SK-N-SH treated with all-trans-retinoic acid at 6 μM for 48 hours (cell line): Measurements from ENCODE around the gene TEX55.

ENCODE experiments used
- ARNTL ChIP-seq: fragments of 450-650 bp; formaldehyde crosslinking; IDR thresholded peaks from 2 replicates; pipeline ENCODE4 v1.5.0; 2020; ENCODE audit warnings: low read depth, mild to moderate bottlenecking, moderate library complexity, borderline replicate concordance
- BACH2 ChIP-seq: fragments of 250-450 bp; sonication (Bioruptor Pico); IDR thresholded peaks from 2 replicates; pipeline ENCODE4 v1.9.0; 2021; ENCODE audit warnings: mild to moderate bottlenecking, borderline replicate concordance
- CSDC2 ChIP-seq: fragments of 250-450 bp; sonication (Bioruptor Pico); IDR thresholded peaks from 2 replicates; pipeline ENCODE4 v1.5.0; 2020; ENCODE audit warnings: mild to moderate bottlenecking, moderate library complexity
- PPARA ChIP-seq: fragments of 250-450 bp; sonication (Bioruptor Pico); IDR thresholded peaks from 2 replicates; pipeline ENCODE4 v1.5.0; 2020; ENCODE audit warnings: mild to moderate bottlenecking, borderline replicate concordance
- RARB ChIP-seq: fragments of 250-450 bp; sonication (Bioruptor Pico); IDR thresholded peaks from 2 replicates; pipeline ENCODE4 v1.8.0; 2021; ENCODE audit warnings: mild to moderate bottlenecking, moderate library complexity
- SNAI2 ChIP-seq: fragments of 250-450 bp; sonication (Bioruptor Pico); IDR thresholded peaks from 2 replicates; pipeline ENCODE4 v1.5.0; 2020; ENCODE audit warnings: mild to moderate bottlenecking, moderate library complexity
- TOX ChIP-seq: fragments of 250-450 bp; sonication (Bioruptor Pico); IDR thresholded peaks from 2 replicates; pipeline ENCODE4 v1.8.0; 2021; ENCODE audit warnings: mild to moderate bottlenecking, moderate library complexity, borderline replicate concordance
- ZFP3 ChIP-seq: fragments of 250-450 bp; sonication (Bioruptor Pico); IDR thresholded peaks from 2 replicates; pipeline ENCODE4 v1.5.0; 2020; ENCODE audit warnings: mild to moderate bottlenecking, moderate library complexity
- ZNF70 ChIP-seq: fragments of 450-650 bp; formaldehyde crosslinking; IDR thresholded peaks from 2 replicates; pipeline ENCODE4 v1.5.0; 2020; ENCODE audit warnings: mild to moderate bottlenecking, moderate library complexity
- ZNF8 ChIP-seq: fragments of 450-650 bp; formaldehyde crosslinking; IDR thresholded peaks from 2 replicates; pipeline ENCODE4 v1.5.0; 2020; ENCODE audit warnings: mild to moderate bottlenecking, moderate library complexity
- TF ChIP-seq, protein P1 (sequence below): fragments of 250-450 bp; sonication (Bioruptor Pico); IDR thresholded peaks from 2 replicates; pipeline ENCODE4 v1.8.0; 2020; ENCODE audit warnings: mild to moderate bottlenecking, moderate library complexity, borderline replicate concordance
- TF ChIP-seq, protein P2 (sequence below): fragments of 250-450 bp; sonication (Bioruptor Pico); IDR thresholded peaks from 2 replicates; pipeline ENCODE4 v1.5.1; 2021; ENCODE audit warnings: mild to moderate bottlenecking, moderate library complexity
- TF ChIP-seq, protein P3 (sequence below): fragments of 250-450 bp; sonication (Bioruptor Pico); IDR thresholded peaks from 2 replicates; pipeline ENCODE4 v1.8.0; 2021; ENCODE audit warnings: low read depth, mild to moderate bottlenecking, moderate library complexity, borderline replicate concordance
- TF ChIP-seq, protein P4 (sequence below): fragments of 250-450 bp; sonication (Bioruptor Pico); IDR thresholded peaks from 2 replicates; pipeline ENCODE4 v1.5.0; 2020; ENCODE audit warnings: mild to moderate bottlenecking, moderate library complexity

DNA sequence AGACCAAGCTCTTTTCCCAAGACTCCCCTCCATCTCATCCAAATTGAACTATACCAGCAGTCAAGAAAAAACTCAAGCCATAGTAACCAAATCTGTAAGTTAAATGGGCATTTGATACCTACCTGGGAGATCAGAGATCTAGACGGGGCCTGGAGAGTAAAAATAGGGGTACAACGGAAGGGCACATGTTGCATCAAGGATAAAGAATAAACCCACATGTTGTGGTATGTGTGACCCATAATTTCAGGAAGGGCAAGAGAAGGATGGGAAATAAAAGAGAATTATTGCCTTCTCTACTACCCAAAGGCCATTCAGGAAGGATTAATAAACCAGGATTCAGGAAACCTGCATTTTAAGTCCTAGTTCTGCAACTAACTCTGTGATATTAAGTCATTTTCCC lies 1.5 kb downstream of the TEX55 start:
- TF ChIP-seq CSDC2 (CRISPR knock-in tag) (no peak), TOX (CRISPR knock-in tag) (no peak), RARB (CRISPR knock-in tag) (no peak), ZNF70 (CRISPR knock-in tag) (no peak), ZFP3 (CRISPR knock-in tag) (no peak), PPARA (CRISPR knock-in tag) (no peak), SNAI2 (no peak), ARNTL (CRISPR knock-in tag) (no peak), ZNF8 (no peak), BACH2 (CRISPR knock-in tag) (no peak)
- TF ChIP-seq, protein P1, sequence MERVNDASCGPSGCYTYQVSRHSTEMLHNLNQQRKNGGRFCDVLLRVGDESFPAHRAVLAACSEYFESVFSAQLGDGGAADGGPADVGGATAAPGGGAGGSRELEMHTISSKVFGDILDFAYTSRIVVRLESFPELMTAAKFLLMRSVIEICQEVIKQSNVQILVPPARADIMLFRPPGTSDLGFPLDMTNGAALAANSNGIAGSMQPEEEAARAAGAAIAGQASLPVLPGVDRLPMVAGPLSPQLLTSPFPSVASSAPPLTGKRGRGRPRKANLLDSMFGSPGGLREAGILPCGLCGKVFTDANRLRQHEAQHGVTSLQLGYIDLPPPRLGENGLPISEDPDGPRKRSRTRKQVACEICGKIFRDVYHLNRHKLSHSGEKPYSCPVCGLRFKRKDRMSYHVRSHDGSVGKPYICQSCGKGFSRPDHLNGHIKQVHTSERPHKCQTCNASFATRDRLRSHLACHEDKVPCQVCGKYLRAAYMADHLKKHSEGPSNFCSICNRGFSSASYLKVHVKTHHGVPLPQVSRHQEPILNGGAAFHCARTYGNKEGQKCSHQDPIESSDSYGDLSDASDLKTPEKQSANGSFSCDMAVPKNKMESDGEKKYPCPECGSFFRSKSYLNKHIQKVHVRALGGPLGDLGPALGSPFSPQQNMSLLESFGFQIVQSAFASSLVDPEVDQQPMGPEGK (CRISPR knock-in tag) = no peak
- TF ChIP-seq, protein P2, sequence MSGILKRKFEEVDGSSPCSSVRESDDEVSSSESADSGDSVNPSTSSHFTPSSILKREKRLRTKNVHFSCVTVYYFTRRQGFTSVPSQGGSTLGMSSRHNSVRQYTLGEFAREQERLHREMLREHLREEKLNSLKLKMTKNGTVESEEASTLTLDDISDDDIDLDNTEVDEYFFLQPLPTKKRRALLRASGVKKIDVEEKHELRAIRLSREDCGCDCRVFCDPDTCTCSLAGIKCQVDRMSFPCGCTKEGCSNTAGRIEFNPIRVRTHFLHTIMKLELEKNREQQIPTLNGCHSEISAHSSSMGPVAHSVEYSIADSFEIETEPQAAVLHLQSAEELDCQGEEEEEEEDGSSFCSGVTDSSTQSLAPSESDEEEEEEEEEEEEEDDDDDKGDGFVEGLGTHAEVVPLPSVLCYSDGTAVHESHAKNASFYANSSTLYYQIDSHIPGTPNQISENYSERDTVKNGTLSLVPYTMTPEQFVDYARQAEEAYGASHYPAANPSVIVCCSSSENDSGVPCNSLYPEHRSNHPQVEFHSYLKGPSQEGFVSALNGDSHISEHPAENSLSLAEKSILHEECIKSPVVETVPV (CRISPR knock-in tag) = no peak
- TF ChIP-seq, protein P3, sequence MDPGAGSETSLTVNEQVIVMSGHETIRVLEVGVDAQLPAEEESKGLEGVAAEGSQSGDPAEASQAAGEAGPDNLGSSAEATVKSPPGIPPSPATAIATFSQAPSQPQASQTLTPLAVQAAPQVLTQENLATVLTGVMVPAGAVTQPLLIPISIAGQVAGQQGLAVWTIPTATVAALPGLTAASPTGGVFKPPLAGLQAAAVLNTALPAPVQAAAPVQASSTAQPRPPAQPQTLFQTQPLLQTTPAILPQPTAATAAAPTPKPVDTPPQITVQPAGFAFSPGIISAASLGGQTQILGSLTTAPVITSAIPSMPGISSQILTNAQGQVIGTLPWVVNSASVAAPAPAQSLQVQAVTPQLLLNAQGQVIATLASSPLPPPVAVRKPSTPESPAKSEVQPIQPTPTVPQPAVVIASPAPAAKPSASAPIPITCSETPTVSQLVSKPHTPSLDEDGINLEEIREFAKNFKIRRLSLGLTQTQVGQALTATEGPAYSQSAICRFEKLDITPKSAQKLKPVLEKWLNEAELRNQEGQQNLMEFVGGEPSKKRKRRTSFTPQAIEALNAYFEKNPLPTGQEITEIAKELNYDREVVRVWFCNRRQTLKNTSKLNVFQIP = no peak
- TF ChIP-seq, protein P4, sequence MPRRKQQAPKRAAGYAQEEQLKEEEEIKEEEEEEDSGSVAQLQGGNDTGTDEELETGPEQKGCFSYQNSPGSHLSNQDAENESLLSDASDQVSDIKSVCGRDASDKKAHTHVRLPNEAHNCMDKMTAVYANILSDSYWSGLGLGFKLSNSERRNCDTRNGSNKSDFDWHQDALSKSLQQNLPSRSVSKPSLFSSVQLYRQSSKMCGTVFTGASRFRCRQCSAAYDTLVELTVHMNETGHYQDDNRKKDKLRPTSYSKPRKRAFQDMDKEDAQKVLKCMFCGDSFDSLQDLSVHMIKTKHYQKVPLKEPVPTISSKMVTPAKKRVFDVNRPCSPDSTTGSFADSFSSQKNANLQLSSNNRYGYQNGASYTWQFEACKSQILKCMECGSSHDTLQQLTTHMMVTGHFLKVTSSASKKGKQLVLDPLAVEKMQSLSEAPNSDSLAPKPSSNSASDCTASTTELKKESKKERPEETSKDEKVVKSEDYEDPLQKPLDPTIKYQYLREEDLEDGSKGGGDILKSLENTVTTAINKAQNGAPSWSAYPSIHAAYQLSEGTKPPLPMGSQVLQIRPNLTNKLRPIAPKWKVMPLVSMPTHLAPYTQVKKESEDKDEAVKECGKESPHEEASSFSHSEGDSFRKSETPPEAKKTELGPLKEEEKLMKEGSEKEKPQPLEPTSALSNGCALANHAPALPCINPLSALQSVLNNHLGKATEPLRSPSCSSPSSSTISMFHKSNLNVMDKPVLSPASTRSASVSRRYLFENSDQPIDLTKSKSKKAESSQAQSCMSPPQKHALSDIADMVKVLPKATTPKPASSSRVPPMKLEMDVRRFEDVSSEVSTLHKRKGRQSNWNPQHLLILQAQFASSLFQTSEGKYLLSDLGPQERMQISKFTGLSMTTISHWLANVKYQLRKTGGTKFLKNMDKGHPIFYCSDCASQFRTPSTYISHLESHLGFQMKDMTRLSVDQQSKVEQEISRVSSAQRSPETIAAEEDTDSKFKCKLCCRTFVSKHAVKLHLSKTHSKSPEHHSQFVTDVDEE (CRISPR knock-in tag) = no peak
